ENCODE results near the gene TMEM255B. TPM values are rescaled to one million over a fixed set of nuclear protein-coding genes. Genes with fewer than 3 reads are reported as not detected.

TMEM255B gene
- total and polyA plus RNA-seq, 9 of the 15 experiments (the other 6 are each of a cell fraction or from before 2014, with no cell fraction given), result 0.01 to 0.75 (median 0.23) TPM

- Histone ChIP-seq H4K20me1 (replicated peaks; ENCODE audit: control insufficient read depth, insufficient read depth, low read length) (no peaks in the 10 kb centered on the region), H3K36me3 (ENCODE audit: control insufficient read depth, insufficient read depth, low read length) (no peaks in the 10 kb centered on the region), H3K27ac (ENCODE audit: extremely low read depth, low read depth, low read length) (no peak overlapping the region), H3K9me1 (ENCODE audit: control insufficient read depth, insufficient read depth, low read length) (no peaks in the 10 kb centered on the region), H3K79me2 (ENCODE audit: control insufficient read depth, insufficient read depth, low read length) (no peaks in the 10 kb centered on the region), H3K27me3 (ENCODE audit: control insufficient read depth in 2 of 2, insufficient read depth in 2 of 2, low read length in 2 of 2) (no peaks in the 10 kb centered on the region), H3K4me1 (replicated peaks in 1 of 2; ENCODE audit: control insufficient read depth in 2 of 2, insufficient read depth in 2 of 2, low read length in 2 of 2) (peaks cover 0 to 8% of the 10 kb centered on the region in 2 experiments; a peak in 2 of 5 replicates), H3K9ac (ENCODE audit: insufficient read depth in 1 of 2, low read depth in 2 of 2, low read length in 2 of 2) (no peak overlapping the region), H3K4me2 (ENCODE audit: insufficient read depth, low read length) (no peak overlapping the region), H3K9me3 (replicated peaks; ENCODE audit: control insufficient read depth, insufficient read depth, low read depth, low read length) (no peaks in the 10 kb centered on the region), H2AFZ (ENCODE audit: low read depth, low read length) (no peak overlapping the region), H3K4me3 (no peak overlapping the region)
- intact Hi-C loops (cut with micrococcal nuclease) (no loop called here), in situ Hi-C loops (cut with MboI) (no loop called here)
- ChIA-PET POLR2A (interaction anchor here (0.9 kb wide), 1 partner anchor 11 kb away, joined by 3 read pairs; no protein-coding TSS in a partner anchor), CTCF (ENCODE audit: low intra/inter-chr PET ratio) (no interaction called here)
- ATAC-seq, result no peak
- WGBS (ENCODE audit: insufficient coverage, low coverage, missing lambda C conversion rate), result 77% methylated on average over 7 of the region's 19 CpGs
- no peak for FAIRE-seq
- BruUV-seq (replicated peaks), result no TSS peak
- TF ChIP-seq ZFP91 (CRISPR knock-in tag; IDR thresholded peaks at IDR 0.05) (no peak), PBX2 (CRISPR knock-in tag; IDR thresholded peaks at IDR 0.05; ENCODE audit: low read depth) (no peak), PBX2 (tag; conservative IDR thresholded peaks at IDR 0.05; ENCODE audit: low read depth) (no peak), ARID4B (CRISPR knock-in tag; IDR thresholded peaks at IDR 0.05) (no peak), SFPQ (IDR thresholded peaks at IDR 0.05; ENCODE audit: low read depth, low read length) (no peak), MCM5 (IDR thresholded peaks at IDR 0.05; ENCODE audit: low read depth) (no peak), BHLHE40 (IDR thresholded peaks at IDR 0.05; ENCODE audit: low read length) (no peak), HLTF (IDR thresholded peaks at IDR 0.05) (no peak)
- no peak for DNase-seq (ENCODE audit: extremely low read depth in 1 of 4, low spot score in 3 of 4)
Observed at GRCh38 chr13:113832205-113832604, 73.2 kb downstream of the TMEM255B start.
